ENCODE results near the gene HOXD11. TPM values are rescaled to one million over a fixed set of nuclear protein-coding genes. Genes with fewer than 3 reads are reported as not detected.
A peak's percentile ranks its signal among the peaks of the same experiment; 100 is the strongest.

The HOXD11 gene
- total RNA-seq, 4 donors from 2014 or later: not detected

DNA sequence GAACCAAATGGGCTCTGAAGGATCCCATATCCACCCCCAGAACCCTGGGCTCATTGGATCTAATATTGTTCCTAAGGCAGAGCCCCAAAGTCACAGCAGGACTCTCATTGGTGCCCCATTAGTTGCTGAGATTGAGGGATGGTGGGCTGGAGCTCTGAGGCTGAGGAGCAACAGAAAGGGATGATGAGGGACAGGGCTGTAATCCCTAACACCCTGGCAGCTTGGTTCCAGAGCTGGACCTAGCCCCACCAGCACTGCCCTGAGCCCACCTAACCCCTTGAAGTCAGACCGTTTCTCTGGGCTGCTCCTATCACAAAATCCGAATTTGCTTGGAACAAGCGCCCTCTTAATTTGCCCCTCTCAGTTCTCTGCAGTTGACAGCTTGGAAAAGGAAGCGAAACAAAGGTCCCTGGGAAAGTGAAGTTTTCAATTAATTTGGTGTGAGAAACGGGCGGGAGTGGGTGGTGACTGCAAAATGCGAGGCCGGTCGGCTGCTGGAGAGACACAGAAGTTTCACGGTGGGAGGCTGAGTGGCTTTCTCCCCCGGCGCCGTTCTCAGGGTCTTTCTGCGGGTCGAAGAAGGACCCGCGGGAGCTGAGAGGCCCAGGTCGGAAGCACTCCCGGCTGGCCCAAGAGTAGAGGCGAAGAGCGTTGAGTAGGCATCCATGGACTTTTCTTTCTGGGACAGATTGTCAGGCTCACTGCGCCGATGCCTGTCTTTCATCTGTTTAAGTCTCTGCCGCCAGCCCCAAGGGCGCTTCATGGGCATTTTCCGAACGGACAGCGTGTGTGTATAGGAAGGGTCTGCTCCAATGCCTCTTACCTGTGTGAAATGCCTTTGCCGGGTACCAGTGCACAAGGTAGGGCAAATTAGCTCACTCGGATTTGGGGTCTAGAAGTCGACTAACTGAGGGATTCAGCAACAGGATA, 15.5 kb upstream of the HOXD11 start:
- no peak for TF ChIP-seq POLR2A (IDR thresholded peaks at IDR 0.05)
- TF ChIP-seq, protein P1, sequence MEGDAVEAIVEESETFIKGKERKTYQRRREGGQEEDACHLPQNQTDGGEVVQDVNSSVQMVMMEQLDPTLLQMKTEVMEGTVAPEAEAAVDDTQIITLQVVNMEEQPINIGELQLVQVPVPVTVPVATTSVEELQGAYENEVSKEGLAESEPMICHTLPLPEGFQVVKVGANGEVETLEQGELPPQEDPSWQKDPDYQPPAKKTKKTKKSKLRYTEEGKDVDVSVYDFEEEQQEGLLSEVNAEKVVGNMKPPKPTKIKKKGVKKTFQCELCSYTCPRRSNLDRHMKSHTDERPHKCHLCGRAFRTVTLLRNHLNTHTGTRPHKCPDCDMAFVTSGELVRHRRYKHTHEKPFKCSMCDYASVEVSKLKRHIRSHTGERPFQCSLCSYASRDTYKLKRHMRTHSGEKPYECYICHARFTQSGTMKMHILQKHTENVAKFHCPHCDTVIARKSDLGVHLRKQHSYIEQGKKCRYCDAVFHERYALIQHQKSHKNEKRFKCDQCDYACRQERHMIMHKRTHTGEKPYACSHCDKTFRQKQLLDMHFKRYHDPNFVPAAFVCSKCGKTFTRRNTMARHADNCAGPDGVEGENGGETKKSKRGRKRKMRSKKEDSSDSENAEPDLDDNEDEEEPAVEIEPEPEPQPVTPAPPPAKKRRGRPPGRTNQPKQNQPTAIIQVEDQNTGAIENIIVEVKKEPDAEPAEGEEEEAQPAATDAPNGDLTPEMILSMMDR (IDR thresholded peaks at IDR 0.05): no peak
- TF ChIP-seq POLR2AphosphoS5 (IDR thresholded peaks at IDR 0.05): no peak
- no peak for TF ChIP-seq EP300 (IDR thresholded peaks at IDR 0.05)
- no peaks in the 10 kb centered on the region for H3K36me3 ChIP-seq
- ATAC-seq: no peak
- peaks cover 100% of the 10 kb centered on the region for H3K27me3 ChIP-seq
- no peaks in the 10 kb centered on the region for H3K9me3 ChIP-seq
- H3K4me3 ChIP-seq: no peak overlapping the region
- no peak overlapping the region for H3K27ac ChIP-seq
- H3K4me1 ChIP-seq: peaks cover 0 to 37% (median 20%) of the 10 kb centered on the region in 3 donors
- 0 to 5% methylated on average over 2 to 11 of the region's 31 CpGs for WGBS, 2 donors (ENCODE audit: low coverage in 1 of 2)

DNA sequence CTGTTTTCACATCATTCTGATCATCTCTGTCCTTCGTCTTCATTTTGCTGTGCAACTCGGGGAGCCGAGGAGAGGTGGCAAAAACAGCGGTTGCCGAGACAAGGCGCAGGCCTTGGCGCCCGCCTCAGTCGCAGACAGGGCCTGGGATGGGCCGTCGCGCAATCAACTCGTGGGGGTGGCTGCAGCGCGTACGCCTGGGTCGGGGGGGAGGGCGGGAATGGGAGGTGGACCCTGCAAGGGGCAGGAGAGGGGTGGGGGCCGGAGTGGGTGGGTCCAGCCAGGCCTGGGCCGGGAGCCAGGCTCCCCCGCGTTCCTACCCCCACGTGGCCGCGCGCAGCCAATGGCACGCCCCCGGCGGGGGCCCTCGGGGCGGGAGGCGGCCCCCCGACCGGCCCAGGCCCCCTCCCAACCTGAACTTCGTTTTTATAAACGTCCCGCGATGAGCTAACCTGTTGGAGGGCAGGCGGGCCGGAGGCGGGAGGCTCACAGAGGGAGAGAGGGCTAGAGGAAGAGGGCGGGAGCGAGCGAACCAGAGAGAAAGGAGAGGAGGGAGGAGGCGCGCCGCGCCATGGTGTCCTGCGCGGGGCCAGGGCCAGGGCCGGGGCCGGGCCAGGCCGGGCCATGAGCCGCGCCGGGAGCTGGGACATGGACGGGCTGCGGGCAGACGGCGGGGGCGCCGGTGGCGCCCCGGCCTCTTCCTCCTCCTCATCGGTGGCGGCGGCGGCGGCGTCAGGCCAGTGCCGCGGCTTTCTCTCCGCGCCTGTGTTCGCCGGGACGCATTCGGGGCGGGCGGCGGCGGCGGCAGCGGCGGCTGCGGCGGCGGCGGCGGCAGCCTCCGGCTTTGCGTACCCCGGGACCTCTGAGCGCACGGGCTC, 14.6 kb upstream of the HOXD11 start, which contains the start of gene HOXD13:
HOXD13 (plus strand) TSS at position 452 of the 875 bp plus-strand sequence; CDS start at position 622, 170 bp downstream.
- Histone ChIP-seq H3K27ac (no peak within 1 kb of the TSS), H3K9me3 (no peaks in the 10 kb centered on the region), H3K36me3 (no peaks in the 10 kb centered on the region), H3K4me1 (peaks cover 0 to 46% (median 23%) of the 10 kb centered on the region in 3 donors), H3K4me3 (peak within 1 kb of the TSS in 1 of 2 donors; percentile 47), H3K27me3 (peaks cover 100% of the 10 kb centered on the region)
- no peak for ATAC-seq
- WGBS, 2 donors (ENCODE audit: low coverage in 1 of 2): 1% methylated on average over 16 of the region's 95 CpGs; no CpG with 5 or more reads in 1 of the 2 donors
- no peak for TF ChIP-seq EP300 (IDR thresholded peaks at IDR 0.05)
- no peak for TF ChIP-seq POLR2AphosphoS5 (IDR thresholded peaks at IDR 0.05)

DNA sequence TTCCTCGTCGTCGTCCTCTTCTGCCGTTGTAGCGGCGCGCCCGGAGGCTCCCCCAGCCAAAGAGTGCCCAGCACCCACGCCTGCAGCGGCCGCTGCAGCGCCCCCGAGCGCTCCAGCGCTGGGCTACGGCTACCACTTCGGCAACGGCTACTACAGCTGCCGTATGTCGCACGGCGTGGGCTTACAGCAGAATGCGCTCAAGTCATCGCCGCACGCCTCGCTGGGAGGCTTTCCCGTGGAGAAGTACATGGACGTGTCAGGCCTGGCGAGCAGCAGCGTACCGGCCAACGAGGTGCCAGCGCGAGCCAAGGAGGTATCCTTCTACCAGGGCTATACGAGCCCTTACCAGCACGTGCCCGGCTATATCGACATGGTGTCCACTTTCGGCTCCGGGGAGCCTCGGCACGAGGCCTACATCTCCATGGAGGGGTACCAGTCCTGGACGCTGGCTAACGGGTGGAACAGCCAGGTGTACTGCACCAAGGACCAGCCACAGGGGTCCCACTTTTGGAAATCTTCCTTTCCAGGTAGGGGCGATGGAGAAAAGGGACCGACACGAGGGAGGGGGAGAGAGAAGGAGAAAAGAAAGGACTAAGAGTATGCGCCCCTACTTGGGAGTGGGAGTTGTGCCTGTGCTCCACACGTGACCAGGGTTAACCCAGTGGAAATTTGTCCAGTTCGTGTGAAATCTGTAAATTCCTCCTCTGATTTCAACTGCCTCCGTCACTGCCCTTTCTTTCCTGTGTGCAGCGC, 13.8 kb upstream of the HOXD11 start:
- TF ChIP-seq POLR2A (IDR thresholded peaks at IDR 0.05) (no peak), POLR2AphosphoS5 (IDR thresholded peaks at IDR 0.05) (no peak), EP300 (IDR thresholded peaks at IDR 0.05) (no peak)
- TF ChIP-seq, protein P1 (IDR thresholded peaks at IDR 0.05): no peak
- WGBS, 2 donors (ENCODE audit: low coverage in 1 of 2): 6% methylated on average over 5 to 7 of the region's 53 CpGs
- Histone ChIP-seq H3K4me1 (peaks cover 0 to 47% (median 24%) of the 10 kb centered on the region in 3 donors), H3K36me3 (no peaks in the 10 kb centered on the region), H3K9me3 (no peaks in the 10 kb centered on the region), H3K27ac (no peak overlapping the region), H3K27me3 (peaks cover 100% of the 10 kb centered on the region), H3K4me3 (peak overlapping the region in 1 of 2 donors; percentile 47)
- no peak for ATAC-seq

DNA sequence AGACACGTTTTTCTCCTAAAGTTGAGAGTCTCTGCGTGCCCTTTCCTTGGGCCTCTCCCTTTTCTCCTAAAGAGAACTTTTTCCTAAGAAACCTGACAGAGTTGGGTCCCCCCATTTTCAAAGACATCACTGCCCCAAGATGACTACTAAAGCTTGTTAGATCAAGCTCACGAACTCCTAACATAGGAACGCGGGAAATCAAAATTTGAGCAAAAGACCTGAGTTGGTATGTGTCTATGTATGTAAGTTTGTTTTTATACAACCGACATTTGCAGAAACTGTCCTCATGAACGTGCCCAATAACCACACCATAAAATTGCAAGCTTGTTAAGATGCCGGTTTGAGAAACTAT, 13.2 kb upstream of the HOXD11 start:
- WGBS, 2 donors (ENCODE audit: low coverage in 1 of 2): 5 to 14% methylated on average over 5 to 8 of the region's 8 CpGs
- ATAC-seq: no peak
- Histone ChIP-seq H3K27me3 (peaks cover 100% of the 10 kb centered on the region), H3K27ac (no peak overlapping the region), H3K4me1 (peaks cover 0 to 48% (median 24%) of the 10 kb centered on the region in 3 donors), H3K36me3 (no peaks in the 10 kb centered on the region), H3K9me3 (no peaks in the 10 kb centered on the region), H3K4me3 (no peak overlapping the region)
- TF ChIP-seq, protein P1 (IDR thresholded peaks at IDR 0.05): no peak
- TF ChIP-seq POLR2A (IDR thresholded peaks at IDR 0.05) (no peak), POLR2AphosphoS5 (IDR thresholded peaks at IDR 0.05) (no peak), EP300 (IDR thresholded peaks at IDR 0.05) (no peak)
